Esophagus squamous epithelium (tissue), 5 donors: ENCODE measurements around the gene ST7. TPM values are rescaled to one million over a fixed set of nuclear protein-coding genes. Genes with fewer than 3 reads are reported as not detected.

Experiments used
- DNase-seq: peaks from one replicate; lab custom pipeline; 2025; lab: John Stamatoyannopoulos, UW
- H3K27ac ChIP-seq, 4 donors: fragments of 200-600 bp; sonication (generic); one replicate each; pipeline ENCODE4 v1.5.1; 2016 to 2019; ENCODE audit warnings: mild to moderate bottlenecking in 1 of 4
- H3K27me3 ChIP-seq, 4 donors: fragments of 200-600 bp; sonication (generic); 1 replicate in 3 of 4; 2 replicates in 1 of 4; pipeline versions ENCODE4 v1.5.1 to v1.6.0; 2017 to 2021; ENCODE audit warnings: antibody characterized with exemption in 1 of 4
- H3K36me3 ChIP-seq, 3 donors: fragments of 200-600 bp; sonication (generic); one replicate each; pipeline ENCODE4 v1.5.1; 2016 to 2019
- H3K4me1 ChIP-seq, 3 donors: fragments of 200-600 bp; sonication (generic); one replicate each; pipeline ENCODE4 v1.5.1; 2017 to 2019
- H3K4me3 ChIP-seq, 4 donors: fragments of 200-600 bp; sonication (generic); 1 replicate in 3 of 4; 2 replicates in 1 of 4; pipeline ENCODE4 v1.5.1; 2016 to 2019; ENCODE audit warnings: mild to moderate bottlenecking in 2 of 4, moderate library complexity in 1 of 4
- H3K9me3 ChIP-seq, 3 donors: fragments of 200-600 bp; sonication (generic); one replicate each; pipeline ENCODE4 v1.5.1; 2016 to 2019
- POLR2A ChIP-seq, 4 donors: fragments of 450-650 bp; IDR thresholded peaks; one replicate each; pipeline ENCODE4 v1.6.1; 2017; ENCODE audit warnings: antibody characterized with exemption in 4 of 4, mild to moderate bottlenecking in 4 of 4, moderate library complexity in 3 of 4
- whole genome bisulfite sequencing, 2 donors: methylation state at CpG; one replicate each; pipeline ENCODE4 v1.1.5; 2018; 5-methylcytosine and 5-hydroxymethylcytosine counted together
- intact Hi-C: fragments of 100-400 bp; cut with DNase I; formaldehyde crosslinking; loops from one replicate; pipeline ENCODE4 v1.15.0; 2022
- total RNA-seq, 4 donors: library from RNA; depleted of rRNA; stranded (reverse); fragments of >200 nt; gene quantifications; one replicate each; pipeline ENCODE4 v1.1.0, GENCODE V29; 2016
- TF ChIP-seq, protein P1 (sequence below), 6 experiments: fragments of 450-650 bp in 4 of 6; fragments of 200-600 bp in 2 of 6; sonication (generic) in 2 of 6; IDR thresholded peaks; one replicate each; pipeline ENCODE4 v1.5.1; 2016 to 2019; ENCODE audit warnings: antibody characterized with exemption in 6 of 6, mild to moderate bottlenecking in 4 of 6, moderate library complexity in 4 of 6
- donor health status: DM: yes; HTN: yes; CAD: no.

Gene ST7
- total RNA-seq, 4 donors from 2014 or later: 12.9 to 18.0 (median 15.3) TPM

- H3K27me3 ChIP-seq: no peaks in the 10 kb centered on the region
Measured at GRCh38 chr7:117127585-117128168, 174.4 kb downstream of the ST7 start.

GRCh38 chr7:117129521-117129955, 176.2 kb downstream of the ST7 start:
- Histone ChIP-seq H3K4me1 (peaks cover 0 to 17% (median 4%) of the 10 kb centered on the region in 3 donors), H3K36me3 (peaks cover 0 to 7% (median 0%) of the 10 kb centered on the region in 3 donors), H3K4me3 (no peak overlapping the region), H3K9me3 (no peaks in the 10 kb centered on the region), H3K27ac (no peak overlapping the region), H3K27me3 (no peaks in the 10 kb centered on the region)
- 77 to 81% methylated on average over 5 of the region's 5 CpGs for WGBS, 2 donors
- no peak for DNase-seq
- intact Hi-C loops: no loop called here
- TF ChIP-seq POLR2A (IDR thresholded peaks at IDR 0.05): no peak
- TF ChIP-seq, protein P1, sequence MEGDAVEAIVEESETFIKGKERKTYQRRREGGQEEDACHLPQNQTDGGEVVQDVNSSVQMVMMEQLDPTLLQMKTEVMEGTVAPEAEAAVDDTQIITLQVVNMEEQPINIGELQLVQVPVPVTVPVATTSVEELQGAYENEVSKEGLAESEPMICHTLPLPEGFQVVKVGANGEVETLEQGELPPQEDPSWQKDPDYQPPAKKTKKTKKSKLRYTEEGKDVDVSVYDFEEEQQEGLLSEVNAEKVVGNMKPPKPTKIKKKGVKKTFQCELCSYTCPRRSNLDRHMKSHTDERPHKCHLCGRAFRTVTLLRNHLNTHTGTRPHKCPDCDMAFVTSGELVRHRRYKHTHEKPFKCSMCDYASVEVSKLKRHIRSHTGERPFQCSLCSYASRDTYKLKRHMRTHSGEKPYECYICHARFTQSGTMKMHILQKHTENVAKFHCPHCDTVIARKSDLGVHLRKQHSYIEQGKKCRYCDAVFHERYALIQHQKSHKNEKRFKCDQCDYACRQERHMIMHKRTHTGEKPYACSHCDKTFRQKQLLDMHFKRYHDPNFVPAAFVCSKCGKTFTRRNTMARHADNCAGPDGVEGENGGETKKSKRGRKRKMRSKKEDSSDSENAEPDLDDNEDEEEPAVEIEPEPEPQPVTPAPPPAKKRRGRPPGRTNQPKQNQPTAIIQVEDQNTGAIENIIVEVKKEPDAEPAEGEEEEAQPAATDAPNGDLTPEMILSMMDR (IDR thresholded peaks at IDR 0.05): no peak

More at GRCh38 chr7:117127585-117128168, 174.4 kb downstream of the ST7 start:
- no peak for TF ChIP-seq POLR2A (IDR thresholded peaks at IDR 0.05)
- TF ChIP-seq, protein P1 (IDR thresholded peaks at IDR 0.05): peak; percentile 35 to 80 (median 68)
- Histone ChIP-seq H3K4me3 (no peak overlapping the region), H3K27ac (no peak overlapping the region), H3K36me3 (no peaks in the 10 kb centered on the region), H3K9me3 (no peaks in the 10 kb centered on the region), H3K4me1 (peaks cover 0 to 14% (median 6%) of the 10 kb centered on the region in 3 donors)
- WGBS, 2 donors: 1 to 18% methylated on average over 2 of the region's 2 CpGs
- intact Hi-C loops: no loop called here
- DNase-seq: no peak

GRCh38 chr7:117130262-117130661, 177.0 kb downstream of the ST7 start:
- Histone ChIP-seq H3K4me3 (no peak overlapping the region), H3K27me3 (no peaks in the 10 kb centered on the region), H3K36me3 (peaks cover 0 to 14% (median 0%) of the 10 kb centered on the region in 3 donors), H3K27ac (no peak overlapping the region), H3K4me1 (peaks cover 0 to 11% (median 0%) of the 10 kb centered on the region in 3 donors), H3K9me3 (no peaks in the 10 kb centered on the region)
- DNase-seq: no peak
- WGBS, 2 donors: 94 to 100% methylated on average over 5 of the region's 5 CpGs
- TF ChIP-seq, protein P1 (IDR thresholded peaks at IDR 0.05): no peak
- TF ChIP-seq POLR2A (IDR thresholded peaks at IDR 0.05): no peak
- intact Hi-C loops: no loop called here

DNA sequence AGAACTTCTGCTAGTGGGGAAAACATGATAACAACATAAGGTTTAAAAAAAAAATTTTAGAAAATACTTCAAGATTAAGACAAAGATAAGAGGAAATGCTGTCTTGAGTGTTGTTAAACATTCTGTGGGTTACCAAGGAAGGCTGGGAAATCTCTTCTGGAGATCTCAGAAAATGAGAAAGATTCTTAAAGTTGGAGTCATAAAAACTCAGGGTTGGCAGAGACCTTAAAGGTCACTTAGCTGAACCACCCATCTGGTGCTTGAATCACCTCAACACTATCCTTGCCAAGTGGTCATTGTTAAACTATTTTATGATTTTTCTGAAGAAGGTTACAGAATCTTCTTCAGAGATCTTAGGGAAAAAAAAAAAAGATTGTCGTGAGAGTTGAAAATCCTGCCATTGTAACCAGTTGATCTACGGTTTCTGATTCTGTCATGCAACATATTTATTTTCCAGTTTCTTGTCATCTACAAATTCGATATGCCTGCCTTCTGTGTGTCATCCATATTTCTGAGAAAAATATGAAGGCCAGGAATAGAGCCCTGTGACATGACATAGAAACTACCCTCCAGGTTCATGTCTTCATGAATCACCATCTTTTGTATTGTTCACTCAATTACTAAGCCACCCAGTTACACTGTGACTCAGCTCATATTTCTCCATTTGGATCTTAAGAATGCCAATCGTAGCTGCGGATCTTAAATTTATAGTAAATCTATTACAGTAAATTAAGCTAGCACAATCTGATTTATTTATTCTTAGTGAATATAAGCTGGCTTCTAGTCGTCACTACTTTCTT, 179.2 kb downstream of the ST7 start:
- peak overlapping the region in 1 of 4 donors; percentile 26 for H3K27ac ChIP-seq
- no peak overlapping the region for H3K4me3 ChIP-seq
- peaks cover 0 to 11% (median 0%) of the 10 kb centered on the region in 3 donors for H3K4me1 ChIP-seq
- TF ChIP-seq, protein P1 (IDR thresholded peaks at IDR 0.05): no peak
- no peak for TF ChIP-seq POLR2A (IDR thresholded peaks at IDR 0.05)
- no peaks in the 10 kb centered on the region for H3K9me3 ChIP-seq
- intact Hi-C loops: no loop called here
- peaks cover 0 to 30% (median 0%) of the 10 kb centered on the region in 3 donors for H3K36me3 ChIP-seq
- H3K27me3 ChIP-seq: no peaks in the 10 kb centered on the region
- no peak for DNase-seq
- WGBS, 2 donors: 49 to 65% methylated on average over 6 of the region's 6 CpGs

DNA sequence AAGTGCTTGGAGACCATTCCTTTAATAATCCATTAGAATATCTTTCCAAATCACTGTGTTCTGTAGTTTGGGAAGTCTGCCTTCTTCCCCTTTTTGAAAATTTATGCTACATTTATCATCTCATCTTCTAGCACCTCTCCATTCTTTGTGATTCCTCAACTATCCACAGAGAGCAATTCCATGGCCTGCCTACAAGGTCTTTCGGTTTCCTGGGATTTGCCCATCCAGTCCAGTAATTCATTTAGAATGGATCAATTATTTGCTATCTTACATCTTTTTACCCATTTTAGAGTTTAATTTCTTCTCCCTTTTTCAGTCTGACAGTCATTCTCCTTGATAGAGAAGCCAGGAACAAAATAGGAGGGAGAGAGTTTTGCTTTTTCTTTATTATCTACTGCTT, 179.8 kb downstream of the ST7 start:
- TF ChIP-seq, protein P1 (IDR thresholded peaks at IDR 0.05): no peak
- TF ChIP-seq POLR2A (IDR thresholded peaks at IDR 0.05): no peak
- peaks cover 0 to 30% (median 0%) of the 10 kb centered on the region in 3 donors for H3K36me3 ChIP-seq
- no peak for DNase-seq
- peaks cover 0 to 11% (median 0%) of the 10 kb centered on the region in 3 donors for H3K4me1 ChIP-seq
- no peaks in the 10 kb centered on the region for H3K27me3 ChIP-seq
- no peaks in the 10 kb centered on the region for H3K9me3 ChIP-seq
- intact Hi-C loops: no loop called here
- H3K4me3 ChIP-seq: no peak overlapping the region
- peak overlapping the region in 1 of 4 donors; percentile 26 for H3K27ac ChIP-seq
- WGBS, 2 donors: 93 to 96% methylated on average over 1 of the region's 1 CpG
